GM19468 (cell line): ENCODE results near the gene NRDC.
"Not testable (repeated sequence)": the region's sequence is repeated elsewhere in the genome, so short reads cannot be mapped to it uniquely, and the experiment has no call there.

Experiments used
- ATAC-seq: cut with Tn5 transposase; IDR thresholded peaks from one replicate; pipeline ENCODE4 v1.9.1; 2021; ENCODE audit warnings: mild to moderate bottlenecking, moderate library complexity, moderate number of reproducible peaks; ENCODE audit not compliant: unreplicated experiment; ENCODE audit errors: extremely low read depth

NRDC gene

DNA sequence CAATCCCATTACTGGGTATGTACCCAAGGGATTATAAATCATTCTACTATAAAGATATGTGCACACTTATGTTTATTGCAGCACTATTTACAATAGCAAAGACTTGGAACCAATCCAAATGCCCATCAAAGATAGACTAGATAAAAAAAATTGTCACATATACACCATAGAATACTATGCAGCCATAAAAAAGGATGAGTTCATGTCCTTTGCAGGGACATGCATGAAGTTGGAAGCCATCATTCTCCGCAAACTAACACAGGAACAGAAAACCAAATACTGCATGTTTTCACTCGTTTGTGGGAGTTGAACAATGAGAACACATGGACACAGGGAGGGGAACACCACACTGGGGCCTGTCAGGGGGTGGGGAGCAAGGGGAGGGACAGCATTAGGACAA lies 16.2 kb upstream of the NRDC start:
- not testable (repeated sequence) for ATAC-seq

DNA sequence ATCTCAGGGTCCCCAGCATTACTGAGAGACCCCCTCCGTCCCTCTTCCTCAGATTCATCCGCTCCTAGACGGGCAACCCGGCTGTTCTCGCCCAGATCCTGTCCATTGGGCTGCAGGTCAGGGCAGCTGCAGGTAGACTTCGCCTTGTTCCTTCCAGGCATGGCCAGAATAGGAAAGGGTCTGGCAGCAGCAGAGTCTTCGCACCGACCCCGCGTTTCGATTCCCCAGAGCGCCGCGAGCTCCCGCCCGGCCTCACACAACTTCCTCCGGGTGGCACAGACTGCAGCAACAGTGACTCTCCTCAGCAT lies 265 bp downstream of the NRDC start:
- no peak for ATAC-seq

DNA sequence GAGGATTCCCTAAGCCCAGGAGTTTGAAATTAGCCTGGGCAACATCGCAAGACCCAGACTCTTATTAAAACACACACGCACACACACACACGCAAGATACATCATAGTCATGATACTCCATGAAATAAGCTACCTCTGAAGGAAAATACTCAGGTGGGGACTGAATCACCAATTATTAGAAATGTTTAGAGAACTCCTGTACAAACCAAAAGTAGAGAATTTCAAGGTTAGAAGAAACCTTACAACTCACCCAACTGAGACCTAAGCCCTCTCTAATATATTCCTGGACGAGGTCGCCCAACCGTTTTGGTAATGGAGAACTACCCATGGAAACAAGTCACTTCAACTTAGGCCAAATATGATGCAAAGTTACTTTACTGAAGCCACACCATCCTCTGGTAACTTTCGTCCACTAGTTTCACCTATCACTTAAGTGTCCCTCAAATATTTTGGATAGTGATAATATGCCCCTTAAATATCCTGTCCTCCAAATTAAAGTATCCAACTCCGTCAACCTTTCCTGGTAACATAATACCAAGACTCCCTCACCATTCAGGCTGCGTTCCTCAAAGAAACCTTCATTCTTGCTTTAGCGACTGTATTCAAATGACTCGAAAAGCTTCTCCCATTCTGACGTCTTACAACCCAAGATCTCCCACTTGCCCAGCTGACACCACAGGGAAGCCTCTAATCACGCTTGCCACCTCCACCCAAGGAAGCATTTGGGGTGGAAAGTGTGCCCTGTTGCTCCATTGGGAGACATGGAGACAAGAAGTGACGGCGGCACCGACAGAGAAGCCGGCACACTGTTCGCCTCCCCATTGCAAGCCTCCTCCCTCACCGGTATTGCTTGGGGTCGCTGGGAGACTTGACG lies 856 bp downstream of the NRDC start:
- ATAC-seq = no peak

DNA sequence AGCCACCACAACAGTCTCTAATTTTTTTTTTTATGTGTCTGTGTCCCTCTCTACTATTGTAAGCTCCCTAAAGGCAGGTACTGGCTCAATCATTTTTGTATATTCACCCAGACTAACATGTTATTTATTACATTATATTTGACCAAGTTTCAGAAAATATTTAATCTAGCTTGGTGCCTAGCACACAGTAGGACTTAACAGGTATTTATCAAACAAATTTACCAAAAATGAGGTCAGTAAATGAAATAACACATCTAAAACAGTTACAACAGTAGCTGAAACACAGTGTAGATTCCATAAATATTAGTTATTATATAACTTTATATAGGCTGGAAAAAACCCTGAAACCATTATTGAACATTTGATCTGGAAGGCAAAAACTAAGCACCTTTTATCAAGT lies 2.7 kb downstream of the NRDC start:
- ATAC-seq = no peak

DNA sequence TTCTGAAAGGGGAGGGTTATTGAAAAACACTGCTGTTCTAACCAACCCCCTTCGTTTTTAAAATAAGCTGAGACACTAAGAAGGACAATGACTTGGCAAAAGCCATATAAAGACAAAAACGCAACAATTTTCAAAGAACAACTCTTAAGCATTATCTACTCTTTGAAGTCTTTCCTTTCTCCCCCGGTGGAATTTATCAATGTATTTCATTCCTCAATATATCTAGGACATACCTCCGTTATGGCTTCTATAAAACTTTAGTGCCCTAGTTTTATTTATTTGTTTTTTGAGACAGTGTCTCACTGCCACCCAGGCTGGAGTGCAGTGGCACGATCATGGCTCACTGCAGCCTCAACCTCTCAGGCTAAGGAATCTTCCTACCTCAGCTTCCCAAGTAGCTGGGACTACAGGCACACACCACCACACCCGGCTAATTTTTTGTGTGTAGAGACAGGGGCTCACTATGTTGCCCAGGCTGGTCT lies 3.2 kb downstream of the NRDC start:
- ATAC-seq = no peak

DNA sequence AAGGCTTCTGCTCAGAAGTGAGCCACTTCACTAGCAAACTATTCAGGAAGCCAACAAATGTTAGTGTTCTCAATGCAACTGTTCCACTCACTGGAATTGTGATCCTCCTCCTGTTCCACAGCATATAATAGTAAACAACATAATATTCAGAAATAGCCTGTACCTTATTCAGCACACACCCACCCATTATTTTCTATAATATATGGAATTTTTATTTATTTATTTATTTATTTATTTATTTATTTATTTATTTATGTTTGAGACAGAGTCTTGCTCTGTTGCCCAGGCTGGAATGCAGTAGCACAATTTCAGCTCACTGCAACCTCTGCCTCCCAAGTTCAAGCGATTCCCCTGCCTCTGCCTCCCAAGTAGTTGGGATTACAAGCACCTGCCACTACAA lies 5.3 kb downstream of the NRDC start:
- ATAC-seq = not testable (repeated sequence)

DNA sequence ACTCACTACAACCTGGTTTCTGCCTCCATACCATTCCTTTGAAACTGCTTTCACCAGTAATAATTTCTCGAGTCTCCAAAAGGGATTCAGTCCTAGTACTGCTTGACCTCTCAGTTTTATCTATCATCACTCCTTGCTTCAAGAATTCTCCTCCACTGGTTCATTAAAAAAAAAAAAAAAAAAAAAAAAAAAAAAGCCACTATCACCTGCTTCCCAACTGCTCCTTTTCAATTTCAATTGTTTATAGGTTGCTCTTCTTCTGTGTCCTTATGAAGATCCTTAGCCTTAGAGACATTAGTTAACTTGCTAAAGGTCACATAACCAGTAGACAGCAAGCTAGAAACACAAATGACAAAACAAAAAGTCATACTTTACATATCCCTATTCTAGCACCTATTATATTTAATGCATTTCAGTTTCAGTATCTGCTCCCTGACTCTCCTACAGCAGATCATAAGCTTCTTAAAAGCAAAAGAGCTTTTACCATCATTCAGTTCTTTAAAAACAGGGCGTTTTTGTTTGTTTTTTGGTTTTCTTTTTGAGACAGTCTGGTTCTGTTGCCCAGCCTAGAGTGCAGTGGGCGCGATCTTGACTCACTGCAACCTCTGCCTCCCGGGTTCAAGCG lies 7.1 kb downstream of the NRDC start:
- ATAC-seq = no peak

DNA sequence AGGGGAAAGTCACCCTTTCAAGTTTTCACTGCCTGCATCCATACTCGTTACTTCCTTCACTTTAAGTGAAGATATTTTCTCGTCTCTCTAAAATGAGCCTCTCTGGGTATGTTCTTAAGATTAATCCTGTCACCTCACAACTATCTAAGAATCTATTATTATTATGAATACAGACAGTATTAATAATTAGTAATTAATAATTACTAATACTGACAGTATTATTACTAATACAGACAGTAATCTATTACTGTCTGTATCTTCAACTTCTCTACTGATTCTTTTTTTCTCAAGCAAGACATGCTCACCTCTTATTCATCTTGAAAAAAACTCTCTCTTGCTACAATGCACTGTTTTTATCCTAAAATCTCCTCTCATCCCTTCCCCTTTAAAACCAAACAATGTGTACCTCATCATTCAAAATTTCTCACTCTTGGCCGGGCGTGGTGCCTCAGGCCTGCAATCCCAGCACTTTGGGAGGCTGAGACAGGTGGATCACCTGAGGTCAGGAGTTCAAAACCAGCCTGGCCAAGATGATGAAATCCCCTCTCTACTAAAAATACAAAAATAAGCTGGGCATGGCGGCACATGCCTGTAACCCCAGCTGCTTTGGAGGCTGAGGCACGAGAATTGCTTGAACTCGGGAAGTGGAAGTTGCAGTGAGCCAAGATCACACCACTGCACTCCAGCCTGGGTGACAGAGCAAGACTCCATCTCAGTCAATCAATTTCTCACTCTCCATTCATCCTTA lies 7.8 kb downstream of the NRDC start:
- no peak for ATAC-seq

DNA sequence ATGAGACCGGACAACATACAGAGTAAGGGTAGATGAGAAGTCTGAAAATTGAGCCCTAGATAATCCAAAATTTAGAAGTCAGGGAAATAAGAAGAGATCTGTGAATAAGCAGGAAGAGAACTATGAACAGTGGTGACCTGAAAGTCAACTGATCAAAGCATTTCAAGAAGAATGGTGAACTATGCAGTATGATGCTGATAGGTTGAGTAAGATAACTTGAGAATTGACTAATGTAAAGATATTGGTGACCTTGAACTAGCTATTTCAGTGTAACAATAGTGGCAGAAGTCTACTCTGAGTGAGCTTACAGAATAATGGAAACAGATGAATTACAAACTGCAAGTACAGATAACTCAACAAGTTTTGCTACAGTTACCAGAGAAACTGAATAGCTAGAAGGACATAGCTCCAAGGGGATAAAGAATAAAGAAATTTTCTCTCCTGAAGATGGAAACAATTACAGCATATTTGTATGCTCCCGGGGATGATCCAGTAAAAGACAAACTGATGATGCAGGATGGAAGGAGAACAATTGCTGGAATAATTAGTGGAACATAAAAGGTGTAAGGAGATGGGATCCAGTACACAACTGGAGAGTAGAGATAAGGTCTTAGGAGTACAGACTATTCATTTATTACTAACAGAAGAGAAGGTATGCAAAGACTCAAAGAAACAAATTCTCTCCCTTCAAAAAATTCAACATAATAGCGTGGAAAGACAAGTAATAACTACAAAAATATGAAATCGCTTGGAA lies 10.9 kb downstream of the NRDC start:
- no peak for ATAC-seq

DNA sequence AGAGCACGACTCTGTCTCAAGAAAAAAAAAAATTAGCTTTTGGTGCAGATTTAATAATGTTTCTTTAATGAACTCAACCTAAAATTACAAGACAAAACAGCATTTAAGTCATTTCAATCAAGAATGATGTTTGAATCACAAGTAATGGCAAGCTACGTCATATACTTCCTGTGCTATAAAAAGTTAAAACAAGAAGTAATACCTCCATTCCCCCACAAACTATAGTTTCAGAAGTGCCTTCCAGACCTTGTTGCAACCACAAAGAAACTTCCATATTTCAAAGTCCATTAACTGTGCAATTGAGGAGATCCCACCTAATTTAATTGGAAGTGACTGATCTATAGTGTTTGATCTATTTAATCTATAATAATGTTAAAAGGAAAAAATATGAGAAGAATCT lies 15.1 kb downstream of the NRDC start:
- ATAC-seq = no peak

DNA sequence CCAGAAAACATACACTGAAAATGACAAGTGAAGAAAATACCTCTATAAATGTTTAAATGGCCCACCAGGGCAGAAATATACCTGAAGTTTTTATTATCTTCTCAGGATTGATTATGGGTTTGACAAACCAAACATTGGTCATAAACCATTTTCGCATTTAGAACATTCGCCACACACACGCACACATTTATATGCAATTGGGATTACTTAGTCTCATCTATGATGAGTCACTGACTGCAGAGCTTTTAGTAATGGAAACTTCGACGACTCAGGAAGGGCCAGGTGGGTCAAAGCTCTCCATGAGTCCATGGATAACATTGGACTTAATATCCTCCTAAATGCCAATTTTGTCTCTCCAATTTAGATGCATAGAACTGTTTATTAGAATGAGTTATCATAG lies 16.9 kb downstream of the NRDC start:
- no peak for ATAC-seq

DNA sequence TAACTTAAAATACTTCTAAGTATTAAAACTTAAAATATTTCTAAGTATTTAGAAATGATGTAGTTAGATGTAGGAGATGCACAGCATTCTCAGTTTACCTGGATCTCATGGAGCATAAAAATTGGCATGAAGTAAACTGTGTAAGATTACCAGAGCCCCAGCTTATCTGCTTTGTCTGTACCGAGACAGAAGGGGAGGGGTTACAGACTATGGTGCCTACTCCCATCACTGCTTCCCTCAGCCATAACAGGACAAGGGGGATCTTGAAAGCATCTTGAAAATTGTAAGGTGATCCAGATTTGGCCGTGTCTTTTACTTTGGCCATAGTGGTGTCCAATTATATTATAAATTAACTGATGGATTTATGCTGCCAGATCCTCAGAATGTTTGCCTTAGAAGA lies 18.8 kb downstream of the NRDC start:
- ATAC-seq = no peak

DNA sequence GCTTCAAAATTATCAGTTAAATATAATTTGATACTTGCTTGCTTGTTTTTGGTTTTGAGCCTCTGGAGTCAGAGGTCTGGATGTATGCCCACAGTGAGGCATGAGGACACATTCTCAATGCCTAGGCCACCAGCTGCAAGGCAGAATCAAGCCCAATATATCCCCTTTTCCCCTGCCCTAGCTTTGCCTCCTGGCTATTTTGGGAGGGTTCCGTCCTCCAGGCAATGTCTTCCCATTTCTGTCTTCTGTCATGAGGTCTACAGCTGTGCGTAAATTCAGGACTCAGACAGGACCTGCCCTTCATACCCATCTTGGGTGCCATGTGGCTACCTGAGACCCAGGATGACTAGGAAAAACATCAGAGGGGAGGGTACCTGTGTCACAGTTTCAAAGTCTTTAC lies 19.2 kb downstream of the NRDC start:
- no peak for ATAC-seq

DNA sequence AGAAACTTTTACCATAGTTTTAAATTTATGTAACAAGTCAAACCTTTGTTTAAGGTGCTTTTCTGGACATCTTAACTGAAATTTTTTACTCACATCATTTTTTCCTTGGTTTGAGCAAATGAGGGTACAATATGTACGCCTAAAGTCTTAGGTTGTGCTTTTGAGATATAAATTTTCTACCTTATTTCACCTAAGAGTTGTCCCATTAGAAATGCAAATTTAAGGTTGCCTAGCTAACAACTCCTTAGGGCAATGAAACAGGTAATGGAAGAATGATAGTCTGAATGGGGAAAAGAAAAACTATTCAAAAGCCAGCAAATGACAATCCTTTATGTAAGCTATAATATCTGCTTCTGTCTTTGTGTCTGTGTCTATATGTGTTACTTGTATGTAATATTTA lies 19.6 kb downstream of the NRDC start:
- no peak for ATAC-seq

DNA sequence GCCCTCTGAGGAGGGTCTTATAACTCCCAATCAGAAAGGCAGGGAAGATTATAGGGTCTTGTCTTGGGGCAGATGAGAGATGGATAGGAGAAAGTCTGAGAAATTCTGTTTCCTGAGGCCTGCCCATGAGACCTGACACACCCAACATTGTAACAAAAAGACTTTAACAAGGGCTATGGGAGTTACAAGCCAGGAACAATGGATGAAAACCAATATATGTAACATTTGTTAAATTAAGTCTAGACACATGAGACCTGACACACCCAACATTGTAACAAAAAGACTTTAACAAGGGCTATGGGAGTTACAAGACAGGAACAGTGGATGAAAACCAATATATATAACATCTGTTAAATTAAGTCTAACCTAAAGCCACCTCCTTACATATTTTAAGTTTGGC lies 21.8 kb downstream of the NRDC start:
- ATAC-seq = no peak

DNA sequence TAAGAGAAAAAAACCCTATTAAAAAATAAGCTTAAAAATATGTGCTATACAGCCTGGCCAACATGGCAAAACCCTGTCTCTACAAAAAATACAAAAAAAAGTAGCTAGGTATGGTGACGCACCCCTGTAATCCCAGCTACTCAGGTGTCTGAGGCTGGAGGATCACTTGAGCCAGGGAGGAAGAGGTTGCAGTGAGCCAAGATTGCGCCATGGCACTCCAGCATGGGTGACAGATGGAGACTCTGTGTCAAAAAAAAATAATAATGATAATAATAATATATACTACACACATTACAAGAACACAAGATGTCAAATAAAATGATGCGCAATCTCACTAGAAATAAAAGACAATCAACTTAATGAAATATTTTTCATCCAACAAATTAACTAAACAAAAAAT lies 22.9 kb downstream of the NRDC start:
- ATAC-seq = no peak

DNA sequence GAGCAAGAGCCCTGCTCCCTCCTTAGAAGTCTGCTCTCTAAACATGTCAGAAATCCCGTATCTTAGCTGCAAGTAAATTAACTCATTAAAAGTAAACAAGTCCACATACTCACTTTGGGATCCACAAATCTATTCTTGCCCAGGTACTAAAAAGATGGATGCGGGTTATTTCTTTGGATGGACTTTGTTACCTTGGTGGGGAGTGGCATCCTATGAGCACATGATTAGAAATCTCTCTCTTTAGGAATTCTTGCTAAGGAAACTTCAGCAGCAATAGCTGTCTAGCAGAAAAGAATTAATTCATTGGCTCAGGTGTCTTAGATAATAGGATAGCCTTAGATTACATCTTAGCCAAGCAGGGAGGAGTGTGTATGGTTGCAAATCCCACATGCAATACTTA lies 25.2 kb downstream of the NRDC start:
- no peak for ATAC-seq

DNA sequence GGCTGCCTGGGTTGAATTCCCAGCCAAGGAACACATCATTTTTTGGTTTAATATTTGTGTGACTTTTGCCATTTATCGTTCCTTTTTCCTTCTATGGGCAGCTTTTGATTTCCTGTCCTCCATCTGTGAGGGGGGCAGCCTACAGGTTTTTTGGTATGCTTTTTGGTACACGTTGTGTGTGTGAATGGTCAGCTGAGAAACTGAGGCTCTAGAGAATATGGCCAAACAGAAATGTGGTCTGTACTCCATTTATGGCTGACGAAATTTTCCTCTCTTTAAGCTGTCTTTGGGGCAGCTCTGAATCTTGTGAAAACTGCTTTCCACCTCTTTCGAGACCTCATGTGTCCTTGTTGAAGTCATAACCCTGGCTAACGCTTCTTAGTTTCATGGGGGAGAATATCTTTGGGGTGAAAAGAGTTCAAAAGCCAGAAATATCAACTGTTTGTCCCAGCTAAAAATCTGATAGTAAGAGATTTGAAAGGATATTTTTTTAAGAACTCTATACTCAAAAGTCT lies 26.6 kb downstream of the NRDC start:
- ATAC-seq = no peak

DNA sequence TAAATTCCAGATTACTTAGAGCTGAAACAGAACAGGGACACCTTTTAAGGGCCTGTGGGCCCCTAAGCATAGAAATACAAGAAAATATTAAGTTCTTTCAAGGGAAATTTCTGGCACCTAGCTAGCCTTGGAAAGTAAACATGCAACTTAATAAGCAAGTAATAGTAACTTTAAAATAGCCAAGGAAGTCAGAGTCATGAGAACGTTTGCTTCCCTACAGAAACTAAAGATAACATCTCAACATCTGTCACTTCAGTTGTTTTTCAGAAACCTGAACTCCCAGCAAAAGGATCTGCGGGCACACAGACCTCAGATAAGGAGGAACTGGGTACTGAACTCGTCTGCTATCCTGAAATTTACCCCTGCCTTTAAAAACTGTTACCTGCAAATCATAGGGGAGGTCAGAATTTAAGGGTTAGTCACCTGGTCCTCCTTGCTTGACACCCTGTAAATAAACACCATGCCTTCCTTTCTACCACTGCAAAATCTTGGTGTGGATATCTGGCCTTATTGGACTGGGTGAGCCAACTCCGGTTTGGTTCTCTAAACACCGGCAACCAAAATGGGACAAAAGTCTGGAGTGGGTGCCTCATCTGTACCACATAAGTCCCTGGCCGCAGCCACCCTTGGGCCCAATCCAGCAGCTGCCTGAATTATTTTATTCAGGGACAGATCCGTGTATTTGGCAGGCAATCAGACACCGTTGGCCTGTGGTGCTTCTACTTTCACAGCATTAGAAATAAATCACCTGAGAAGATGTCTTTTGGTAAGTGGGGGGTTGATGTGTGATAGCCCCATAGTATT lies 27.9 kb downstream of the NRDC start:
- ATAC-seq = no peak
